GM12878 (cell line): ENCODE measurements around the gene WFIKKN1. TPM values are rescaled to one million over a fixed set of nuclear protein-coding genes. Genes with fewer than 3 reads are reported as not detected.

Experiments
- ATAC-seq: fragments of 200-7000 bp; cut with Tn5 transposase; 3 replicates; pipeline ENCODE4 v1.9.1; 2020; ENCODE audit warnings: mild to moderate bottlenecking, moderate library complexity
- BruUV-seq: library from RNA; stranded (reverse); fragments of 400-500 nt; replicated peaks from 2 replicates; lab custom pipeline; 2021; lab: Mats Ljungman, UMichigan
- CTCF ChIA-PET: fragments of 300-600 bp; sonication (Branson Sonifier 250); formaldehyde crosslinking; extraction: SDS; loops from one replicate; lab custom pipeline; 2021; ENCODE audit warnings: inconsistent platforms; lab: Yijun Ruan, JAX
- POLR2A ChIA-PET: fragments of 350-600 bp; formaldehyde crosslinking; extraction: SDS; loops from one replicate; lab custom pipeline; 2021; ENCODE audit warnings: inconsistent platforms; lab: Charles Lee
- RAD21 ChIA-PET: fragments of 300-600 bp; sonication (Branson Sonifier 250); formaldehyde crosslinking; loops from one replicate; lab custom pipeline; 2023; ENCODE audit warnings: antibody characterized with exemption; ENCODE audit not compliant: unreplicated experiment; lab: Charles Lee
- SMC1A ChIA-PET: fragments of 300-600 bp; sonication (Branson Sonifier 250); formaldehyde crosslinking; loops from one replicate; lab custom pipeline; 2023; ENCODE audit not compliant: unreplicated experiment, uncharacterized antibody; lab: Charles Lee
- DNase-seq: peaks from one replicate; pipeline ENCODE4 v3.0.0-alpha.2; 2011; ENCODE audit warnings: low read depth, low spot score
- FAIRE-seq: peaks from 3 replicates; lab custom pipeline; 2011; peaks lifted over from hg19 to GRCh38; lab: Jason Lieb, UNC
- H2AFZ ChIP-seq: 2 replicates; pipeline ENCODE4 v1.6.0; 2011; ENCODE audit warnings: low read depth, low read length, control low read depth; ENCODE audit not compliant: control insufficient read depth
- H3K27ac ChIP-seq: 2 replicates; pipeline ENCODE4 v1.5.1; 2011; ENCODE audit warnings: control low read depth; ENCODE audit not compliant: control insufficient read depth, insufficient read depth
- H3K27me3 ChIP-seq, 2 experiments: replicated peaks in 1 of 2; 2 replicates each; pipeline versions ENCODE4 v1.6.0 to v1.6.1; 2011; ENCODE audit warnings: low read length in 1 of 2; ENCODE audit not compliant: control insufficient read depth in 2 of 2, insufficient read depth in 2 of 2
- H3K36me3 ChIP-seq, 2 experiments: 2 replicates each; pipeline ENCODE4 v1.5.1; 2011; ENCODE audit warnings: low read length in 1 of 2; ENCODE audit not compliant: control insufficient read depth in 2 of 2, insufficient read depth in 2 of 2
- H3K4me1 ChIP-seq: 2 replicates; pipeline ENCODE4 v1.6.1; 2011; ENCODE audit warnings: mild to moderate bottlenecking, low read length, moderate library complexity, mixed read lengths; ENCODE audit not compliant: control insufficient read depth, insufficient read depth
- H3K4me2 ChIP-seq: 2 replicates; pipeline ENCODE4 v1.6.0; 2011; ENCODE audit warnings: control low read depth; ENCODE audit not compliant: control insufficient read depth, insufficient read depth
- H3K4me3 ChIP-seq: fragments of 200-600 bp; sonication (generic); 2 replicates; pipeline ENCODE4 v1.5.1; 2016
- H3K79me2 ChIP-seq: 2 replicates; pipeline ENCODE4 v1.6.0; 2011; ENCODE audit warnings: low read length; ENCODE audit not compliant: control insufficient read depth, insufficient read depth
- H3K9ac ChIP-seq: 2 replicates; pipeline ENCODE4 v1.8.0; 2011; ENCODE audit warnings: low read length, control low read depth, mixed read lengths; ENCODE audit not compliant: control insufficient read depth, insufficient read depth
- H3K9me3 ChIP-seq: replicated peaks from 3 replicates; pipeline ENCODE4 v1.5.1; 2011; ENCODE audit warnings: mild to moderate bottlenecking, low read length; ENCODE audit not compliant: control insufficient read depth, insufficient read depth
- H4K20me1 ChIP-seq: 2 replicates; pipeline ENCODE4 v1.6.0; 2011; ENCODE audit not compliant: control insufficient read depth, insufficient read depth
- IRF4 ChIP-seq: IDR thresholded peaks from 2 replicates; pipeline ENCODE4 v1.6.1; 2011; ENCODE audit warnings: low read depth, low read length
- LARP7 ChIP-seq: fragments of 450-650 bp; IDR thresholded peaks from 2 replicates; pipeline ENCODE4 v1.6.1; 2017; ENCODE audit warnings: mild to moderate bottlenecking
- PAX8 ChIP-seq: fragments of 450-650 bp; IDR thresholded peaks from 2 replicates; pipeline ENCODE4 v1.6.1; 2017; ENCODE audit warnings: mild to moderate bottlenecking, moderate library complexity
- PML ChIP-seq: IDR thresholded peaks from 2 replicates; pipeline ENCODE4 v1.6.1; 2012; ENCODE audit warnings: low read length, inconsistent platforms
- POLR2A ChIP-seq: IDR thresholded peaks from 2 replicates; pipeline ENCODE4 v1.6.1; 2011; ENCODE audit warnings: low read depth, mild to moderate bottlenecking, low read length
- ZBTB4 ChIP-seq: fragments of 450-650 bp; formaldehyde crosslinking; IDR thresholded peaks from 2 replicates; pipeline ENCODE4 v1.4.0; 2022; ENCODE audit warnings: mild to moderate bottlenecking, moderate library complexity
- WGBS: methylation state at CpG from one replicate; pipeline ENCODE4 v1.1.6; 2016; ENCODE audit warnings: low lambda C conversion rate; ENCODE audit not compliant: insufficient replicate concordance, insufficient coverage; ENCODE audit errors: missing lambda C conversion rate; 5-methylcytosine and 5-hydroxymethylcytosine counted together
- in situ Hi-C: fragments of 300-500 bp; cut with MboI; formaldehyde crosslinking; loops from 9 replicates; pipeline ENCODE4 v1.14.3; 2018; ENCODE audit warnings: mixed read lengths
- intact Hi-C: fragments of 100-400 bp; cut with micrococcal nuclease; formaldehyde crosslinking; loops from one replicate; pipeline ENCODE4 v1.14.2; 2022; ENCODE audit not compliant: unreplicated experiment
- polyA plus RNA-seq, 11 experiments: library from polyadenylated mRNA; depleted of rRNA in 4 of 11; unstranded in 6 of 11; stranded (reverse) in 5 of 11; fragments of >200 nt; fragmentation: Nextera tagmentation in 4 of 11; fragmentation: Illumina TruSeq in 1 of 11; extraction: Ambion mirVana in 4 of 11; extraction: Trizol in 1 of 11; gene quantifications; 1 replicate in 1 of 11; 2 replicates in 10 of 11; pipeline versions ENCODE4 v1.2.1 to v1.2.3, GENCODE V29; 2011 to 2016; ENCODE audit warnings: inconsistent platforms in 2 of 11, missing spikeins in 2 of 11, low read depth in 1 of 11
- total RNA-seq, 4 experiments: library from RNA; depleted of rRNA in 3 of 4; stranded (reverse); fragments of >200 nt in 3 of 4; fragmentation: Illumina TruSeq in 1 of 4; extraction: Trizol in 1 of 4; gene quantifications; 2 replicates each; pipeline versions ENCODE4 v1.2.1 to v1.2.3, GENCODE V29; 2013 to 2021

The WFIKKN1 gene
- total and polyA plus RNA-seq, 10 of the 15 experiments (the other 5 are each of a cell fraction or from before 2014, with no cell fraction given), result 0.01 to 0.41 (median 0.05) TPM; not detected in 2

GRCh38 chr16:583815-584591 lies 46.8 kb upstream of the WFIKKN1 start:
- ChIA-PET CTCF (interaction anchor here (0.7 kb wide), 1 partner anchor 26 kb away, joined by 3 read pairs; no protein-coding TSS in a partner anchor), SMC1A (no interaction called here), RAD21 (no interaction called here), POLR2A (no interaction called here)
- ATAC-seq (no peak), DNase-seq (no peak), FAIRE-seq (no peak)
- H3K4me1 ChIP-seq, result peaks cover 6% of the 10 kb centered on the region
- in situ Hi-C loops, result no loop called here
- intact Hi-C loops, result no loop called here
- no peak for TF ChIP-seq PML
- peak; percentile 29; the same call in 1 of the 2 replicates for TF ChIP-seq POLR2A
- no peak for TF ChIP-seq IRF4
- no peak for TF ChIP-seq PAX8
- no peak for TF ChIP-seq LARP7
- TF ChIP-seq ZBTB4 (CRISPR knock-in tag), result no peak
- WGBS, result 79% methylated on average over 37 of the region's 38 CpGs
- no peak overlapping the region for H2AFZ ChIP-seq
- peaks cover 16% of the 10 kb centered on the region for H3K79me2 ChIP-seq
- H3K9ac ChIP-seq, result no peak overlapping the region
- no peaks in the 10 kb centered on the region for H3K27me3 ChIP-seq
- H4K20me1 ChIP-seq, result no peaks in the 10 kb centered on the region
- H3K27ac ChIP-seq, result no peak overlapping the region
- H3K9me3 ChIP-seq, result no peaks in the 10 kb centered on the region
- no peak overlapping the region for H3K4me2 ChIP-seq
- no peak overlapping the region for H3K4me3 ChIP-seq
- H3K36me3 ChIP-seq, result no peaks in the 10 kb centered on the region
- BruUV-seq, result no TSS peak
